Parietal lobe (tissue), 1 donor: ENCODE measurements around the gene CABP1. TPM values are rescaled to one million over a fixed set of nuclear protein-coding genes. Genes with fewer than 3 reads are reported as not detected.

Source experiments
- total RNA-seq: library from RNA; depleted of rRNA; stranded (reverse); fragments of >200 nt; gene quantifications from one replicate; pipeline ENCODE4 v1.2.3, GENCODE V29; 2014

Gene CABP1
- total RNA-seq = 6.3 TPM

GRCh38 chr12:120639771-120640721 lies at the start of gene CABP1:
CABP1 (plus strand) TSS chr12:120640626; CDS start chr12:120640686, 60 bp downstream.

DNA sequence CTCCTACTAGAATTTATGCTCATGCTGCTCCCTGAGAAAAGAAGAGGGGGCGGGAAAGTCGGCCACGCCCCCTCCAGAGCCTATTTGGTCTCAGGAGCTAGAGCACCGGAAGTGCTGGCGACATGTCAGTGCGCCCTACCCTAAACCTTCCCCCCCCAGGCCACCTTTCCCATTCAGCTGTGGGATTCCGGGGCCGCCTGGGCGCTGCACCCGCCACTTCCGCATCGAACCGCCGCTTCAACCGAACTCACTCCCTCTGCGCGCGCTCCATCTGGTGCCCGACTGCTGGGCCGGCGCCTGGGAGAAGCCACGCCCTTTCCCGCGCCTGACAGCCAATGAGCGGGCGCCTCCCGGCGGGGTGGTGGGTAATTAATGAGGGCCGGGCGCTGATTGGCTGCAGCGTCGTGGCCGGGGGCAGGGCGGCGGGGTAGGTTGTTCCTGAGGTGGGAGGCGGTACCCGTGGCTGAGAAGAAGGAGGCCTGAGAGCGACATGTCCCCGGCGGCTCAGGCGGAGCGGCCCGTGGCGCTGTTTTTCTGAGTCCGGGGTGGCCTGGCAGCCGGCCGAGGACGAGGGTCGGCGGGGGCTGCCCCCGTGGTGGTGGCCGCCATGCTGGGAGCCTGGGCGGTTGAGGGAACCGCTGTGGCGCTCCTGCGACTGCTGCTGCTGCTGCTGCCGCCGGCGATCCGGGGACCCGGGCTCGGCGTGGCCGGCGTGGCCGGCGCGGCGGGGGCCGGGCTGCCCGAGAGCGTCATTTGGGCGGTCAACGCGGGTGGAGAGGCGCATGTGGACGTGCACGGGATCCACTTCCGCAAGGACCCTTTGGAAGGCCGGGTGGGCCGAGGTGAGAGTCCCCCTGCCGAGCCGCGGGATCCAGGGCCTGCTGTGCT lies 46.5 kb downstream of the CABP1 start, which contains the start of gene MLEC:
TSS of gene MLEC (plus strand) at position 460 of the 888 bp plus-strand sequence. CDS start at position 608, 148 bp downstream.

GRCh38 chr12:120710031-120710804 lies 69.8 kb downstream of the CABP1 start, which contains the start of gene UNC119B:
UNC119B (plus strand) TSS chr12:120710458; CDS start chr12:120710475, 17 bp downstream.

Other genes starting within 250 kb of the CABP1 start
- gene COX6A1, start 202.5 kb upstream of the CABP1 start, total RNA-seq = 329 TPM
- gene TRIAP1, start 194.2 kb upstream of the CABP1 start, total RNA-seq = 9.7 TPM
- 30.0 TPM for gene GATC, start 194.2 kb upstream of the CABP1 start, total RNA-seq
- 93.9 TPM for gene SRSF9, start 170.9 kb upstream of the CABP1 start, total RNA-seq
- gene DYNLL1, start 144.5 kb upstream of the CABP1 start, total RNA-seq = 231 TPM
- gene COQ5, start 111.5 kb upstream of the CABP1 start, total RNA-seq = 16.6 TPM
- gene RNF10, start 106.3 kb upstream of the CABP1 start, total RNA-seq = 162 TPM
- gene POP5, start 59.2 kb upstream of the CABP1 start, total RNA-seq = 40.4 TPM
- 44.8 TPM for gene MLEC, start 46.5 kb downstream of the CABP1 start, total RNA-seq
- gene UNC119B, start 69.8 kb downstream of the CABP1 start, total RNA-seq = 16.0 TPM
- 5.3 TPM for gene ACADS, start 85.2 kb downstream of the CABP1 start, total RNA-seq